Retinal pigment epithelial cell (primary cell): ENCODE data around the gene TMLHE.
"Not testable (repeated sequence)": the region's sequence is repeated elsewhere in the genome, so short reads cannot be mapped to it uniquely, and the experiment has no call there.

Experiments used
- DNase-seq: peaks from one replicate; pipeline ENCODE4 v3.0.0-alpha.2; 2010; ENCODE audit warnings: low read depth
- H3K4me3 ChIP-seq: 2 replicates; pipeline ENCODE4 v1.5.1; 2011; ENCODE audit warnings: mild to moderate bottlenecking, low read length, control low read depth, moderate library complexity
- CTCF ChIP-seq: conservative IDR thresholded peaks from 2 replicates; pipeline ENCODE4 v1.5.1; 2011; ENCODE audit warnings: low read depth, low read length, control low read depth, inconsistent platforms

Gene TMLHE

GRCh38 chrX:155544881-155545280 lies 67.9 kb downstream of the TMLHE start:
- H3K4me3 ChIP-seq, result no peak overlapping the region
- DNase-seq, result no peak
- TF ChIP-seq CTCF, result no peak

- DNase-seq, result no peak
- TF ChIP-seq CTCF, result no peak
- no peak overlapping the region for H3K4me3 ChIP-seq
Observed at GRCh38 chrX:155535866-155536265, 76.9 kb downstream of the TMLHE start.

GRCh38 chrX:155534800-155535199 lies 78.0 kb downstream of the TMLHE start:
- TF ChIP-seq CTCF, result no peak
- DNase-seq, result no peak

GRCh38 chrX:155527023-155527422 lies 85.7 kb downstream of the TMLHE start:
- H3K4me3 ChIP-seq, DNase-seq: not testable (repeated sequence)

More at GRCh38 chrX:155534800-155535199, 78.0 kb downstream of the TMLHE start:
- H3K4me3 ChIP-seq, result no peak overlapping the region

GRCh38 chrX:155514225-155514624 lies 98.5 kb downstream of the TMLHE start:
- H3K4me3 ChIP-seq, result no peak overlapping the region
- no peak for DNase-seq
- TF ChIP-seq CTCF, result no peak

GRCh38 chrX:155505296-155505695 lies 107.5 kb downstream of the TMLHE start:
- TF ChIP-seq CTCF, result no peak
- DNase-seq, result no peak
- no peak overlapping the region for H3K4me3 ChIP-seq

- H3K4me3 ChIP-seq, DNase-seq: not testable (repeated sequence)
Observed at GRCh38 chrX:155495134-155495533, 117.6 kb downstream of the TMLHE start.

GRCh38 chrX:155491421-155491820 lies 121.3 kb downstream of the TMLHE start:
- DNase-seq, H3K4me3 ChIP-seq: not testable (repeated sequence)

GRCh38 chrX:155477136-155477535 lies 135.6 kb downstream of the TMLHE start:
- not testable (repeated sequence) for H3K4me3 ChIP-seq, DNase-seq

- DNase-seq, H3K4me3 ChIP-seq: not testable (repeated sequence)
Observed at GRCh38 chrX:155466269-155466938, 146.3 kb downstream of the TMLHE start.

GRCh38 chrX:155460501-155460900 lies 152.3 kb downstream of the TMLHE start:
- not testable (repeated sequence) for H3K4me3 ChIP-seq, DNase-seq

- not testable (repeated sequence) for DNase-seq
Observed at GRCh38 chrX:155458471-155458870, 154.3 kb downstream of the TMLHE start, which contains the start of gene F8A3. Gene F8A3 (minus strand): TSS chrX:155458620. CDS start chrX:155458600, 20 bp downstream.

GRCh38 chrX:155457761-155458447 lies 154.8 kb downstream of the TMLHE start:
- DNase-seq, H3K4me3 ChIP-seq: not testable (repeated sequence)

More at GRCh38 chrX:155458471-155458870, 154.3 kb downstream of the TMLHE start, which contains the start of gene F8A3:
- not testable (repeated sequence) for H3K4me3 ChIP-seq
